GM21515 (cell line): ENCODE results near the gene MACROD2.

Experiments
- ATAC-seq: cut with Tn5 transposase; IDR thresholded peaks from one replicate; pipeline ENCODE4 v1.9.1; 2021; ENCODE audit not compliant: unreplicated experiment

The MACROD2 gene

DNA sequence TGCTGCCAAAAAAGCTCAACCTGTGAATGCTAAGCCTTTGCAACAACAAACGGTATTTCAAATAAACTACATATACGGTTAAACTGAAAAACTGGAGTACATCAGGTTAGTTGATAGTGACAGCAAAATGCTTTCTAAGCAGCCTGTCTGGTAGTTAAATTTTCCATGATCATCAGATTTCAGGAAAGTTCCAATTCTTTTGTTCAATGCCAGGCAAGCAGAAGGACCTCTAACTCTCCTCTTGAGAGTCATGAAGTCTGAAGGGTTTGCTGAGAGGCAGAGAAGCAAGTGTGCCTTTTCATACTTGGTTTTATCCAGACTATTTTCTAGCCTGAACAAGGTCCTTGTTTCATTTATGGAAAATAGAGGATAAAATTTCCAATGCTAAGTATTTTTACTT, 337.6 kb downstream of the MACROD2 start:
- no peak for ATAC-seq

GRCh38 chr20:14333721-14334120, 338.4 kb downstream of the MACROD2 start:
- ATAC-seq, result no peak

DNA sequence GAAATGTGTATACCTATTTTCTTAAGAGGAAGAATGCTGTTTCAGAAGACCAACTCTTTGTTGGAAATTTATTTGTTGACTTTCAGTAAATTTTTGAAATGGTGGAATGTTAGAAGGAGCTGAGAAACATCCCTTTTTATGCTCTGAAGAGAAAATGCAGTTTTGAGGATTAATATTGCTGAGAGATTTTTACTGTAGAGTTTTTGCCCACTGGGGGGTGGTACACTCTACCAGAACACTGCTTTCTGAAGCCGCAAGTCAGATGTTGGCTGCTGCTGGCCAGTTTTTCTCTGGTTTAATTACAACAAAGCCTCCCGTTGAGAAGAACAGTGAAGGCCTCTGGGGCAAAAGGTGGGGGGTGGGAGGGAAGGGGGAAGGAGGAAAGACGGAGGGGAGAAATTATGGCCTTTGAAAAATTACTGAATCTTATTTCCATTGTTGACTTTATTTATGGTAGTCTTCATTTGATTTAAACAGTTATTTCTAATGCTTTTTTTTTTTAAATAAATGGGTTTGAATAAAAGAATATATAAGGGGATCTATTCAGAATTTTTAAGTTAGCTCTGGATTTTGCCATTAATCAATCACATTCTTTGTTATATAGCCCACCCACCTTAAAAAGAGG, 339.1 kb downstream of the MACROD2 start:
- no peak for ATAC-seq

GRCh38 chr20:14335052-14335451, 339.7 kb downstream of the MACROD2 start:
- no peak for ATAC-seq

DNA sequence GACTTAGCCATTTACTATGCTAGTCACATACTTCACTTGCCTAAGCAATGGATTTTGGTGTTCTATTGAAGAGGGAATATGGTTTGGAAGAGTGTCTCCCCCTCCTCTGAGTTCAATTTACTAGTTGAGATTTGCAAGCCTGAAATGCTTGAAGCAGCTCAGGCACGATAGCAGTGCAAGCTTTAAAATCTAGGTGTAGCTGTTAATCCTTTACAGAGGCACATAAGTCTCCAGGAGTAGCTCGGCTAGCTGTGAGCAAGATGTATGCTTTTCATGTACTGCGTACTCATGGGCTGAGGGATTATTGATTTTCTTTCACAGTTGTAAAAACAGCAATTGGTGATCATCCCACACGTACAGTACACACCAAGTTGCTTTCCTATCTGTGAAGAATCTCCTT, 341.4 kb downstream of the MACROD2 start:
- no peak for ATAC-seq

- peak; percentile 96 for ATAC-seq
Observed at GRCh38 chr20:14337400-14338171, 342.3 kb downstream of the MACROD2 start, which contains the start of gene FLRT3. Gene FLRT3 (minus strand): TSS chr20:14337612. CDS start chr20:14327506, 10,106 bp downstream.

- ATAC-seq, result no peak
Observed at GRCh38 chr20:14341801-14342200, 346.5 kb downstream of the MACROD2 start.

DNA sequence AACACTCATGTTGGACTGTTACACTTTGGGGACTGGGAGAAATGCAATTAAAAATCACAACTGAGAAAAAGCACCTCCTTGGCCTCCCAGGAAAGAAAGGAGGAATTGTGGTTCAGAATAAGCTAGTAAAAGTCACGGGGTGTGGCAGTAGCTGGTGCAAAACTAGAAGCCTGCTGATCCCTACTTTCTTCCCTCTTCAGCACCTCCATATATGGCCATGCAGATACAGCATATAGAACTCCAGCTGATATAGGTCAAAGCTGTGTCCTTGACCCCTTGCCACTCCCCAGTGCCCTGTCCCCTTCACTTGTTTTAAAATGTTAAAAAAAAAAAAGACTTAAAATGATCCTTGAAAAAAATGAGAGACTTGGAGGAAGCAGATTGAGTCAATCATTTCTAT, 347.6 kb downstream of the MACROD2 start:
- no peak for ATAC-seq

DNA sequence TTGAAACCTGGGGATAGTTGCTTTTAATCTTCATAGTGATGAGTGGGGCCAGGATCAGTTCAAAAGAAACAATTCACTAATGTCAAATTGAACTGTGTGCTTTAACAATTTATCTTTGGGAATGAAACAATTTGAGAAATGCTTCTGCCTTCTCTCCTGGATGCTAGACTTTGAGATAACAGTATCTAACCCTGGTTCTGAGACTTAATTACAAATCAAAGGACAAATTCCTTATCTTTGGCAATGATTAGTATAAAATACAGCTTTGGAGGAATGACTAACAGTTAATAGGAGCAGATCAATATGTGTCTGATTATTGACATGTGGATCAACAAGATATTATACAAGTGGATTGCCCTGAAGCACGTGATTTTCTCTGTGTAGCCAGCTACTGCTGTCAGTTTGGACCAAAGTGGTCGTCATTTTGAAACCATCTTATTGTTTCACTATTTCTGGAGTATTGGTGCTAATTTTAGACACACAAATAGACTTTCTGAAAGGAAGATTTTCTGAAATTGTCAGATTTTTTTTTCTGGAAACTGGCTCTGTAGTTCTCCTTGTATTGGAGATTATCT, 348.3 kb downstream of the MACROD2 start:
- no peak for ATAC-seq

- ATAC-seq, result no peak
Observed at GRCh38 chr20:14344746-14345145, 349.4 kb downstream of the MACROD2 start.

GRCh38 chr20:14355791-14356190, 360.5 kb downstream of the MACROD2 start:
- no peak for ATAC-seq

DNA sequence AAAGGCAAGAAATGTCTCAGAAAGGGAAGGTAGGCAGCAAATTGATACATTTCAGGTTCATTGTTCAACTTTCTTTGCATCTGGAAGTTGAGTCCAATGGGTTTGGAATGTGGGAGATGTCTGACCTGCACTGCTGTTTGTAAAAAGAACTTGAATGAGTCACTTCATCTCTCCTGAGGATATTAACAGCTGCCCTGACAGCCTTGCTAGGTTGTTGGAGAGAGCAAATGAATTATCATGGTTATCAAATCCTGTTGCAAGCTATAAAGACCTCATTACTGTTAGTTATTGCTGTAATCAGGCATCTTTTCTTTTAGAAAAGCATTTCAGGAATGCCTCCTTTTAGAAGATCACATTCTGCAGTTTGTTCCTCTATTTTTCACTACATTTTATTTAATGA, 365.1 kb downstream of the MACROD2 start:
- no peak for ATAC-seq

GRCh38 chr20:14361509-14362345, 366.4 kb downstream of the MACROD2 start:
- ATAC-seq, result no peak

DNA sequence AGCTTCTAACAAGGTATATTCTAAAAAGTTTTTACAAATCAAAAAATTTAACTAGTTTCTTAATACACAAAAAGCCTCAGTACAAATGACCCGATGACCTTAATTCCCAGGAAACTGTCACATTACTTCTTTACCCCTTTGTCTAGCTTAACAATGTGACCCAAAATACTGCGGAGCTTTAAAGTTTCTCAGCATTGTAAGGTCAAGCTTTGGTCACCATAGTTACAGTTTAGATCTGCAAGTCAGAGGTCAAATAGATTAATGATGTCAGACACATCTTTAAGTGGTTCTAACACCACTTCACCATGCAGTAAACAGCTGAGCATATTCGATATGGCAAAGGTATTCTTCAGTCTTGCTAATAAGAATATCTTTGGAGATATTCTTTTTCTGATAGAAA, 378.9 kb downstream of the MACROD2 start:
- no peak for ATAC-seq

GRCh38 chr20:14375416-14375985, 380.2 kb downstream of the MACROD2 start:
- ATAC-seq, result no peak

- ATAC-seq, result no peak
Observed at GRCh38 chr20:14378326-14378725, 383.0 kb downstream of the MACROD2 start.

DNA sequence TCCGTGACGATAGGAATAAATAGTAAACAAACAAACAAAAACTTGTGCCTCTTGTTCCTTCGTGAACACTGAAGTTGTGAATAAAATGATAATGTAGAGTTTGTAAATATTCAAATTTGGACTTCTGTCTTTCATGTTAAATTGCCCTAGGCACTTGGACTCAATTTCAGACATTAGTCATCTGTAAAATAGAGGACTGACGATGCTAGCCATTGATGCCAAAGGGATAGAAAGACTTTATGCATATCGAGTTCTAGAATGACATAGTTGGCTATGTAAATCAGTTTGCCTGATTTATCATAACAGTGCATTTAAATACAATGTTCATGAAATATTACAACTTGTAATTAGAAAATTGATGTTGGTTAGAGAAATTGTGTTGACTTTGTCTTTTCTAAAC, 388.0 kb downstream of the MACROD2 start:
- no peak for ATAC-seq

DNA sequence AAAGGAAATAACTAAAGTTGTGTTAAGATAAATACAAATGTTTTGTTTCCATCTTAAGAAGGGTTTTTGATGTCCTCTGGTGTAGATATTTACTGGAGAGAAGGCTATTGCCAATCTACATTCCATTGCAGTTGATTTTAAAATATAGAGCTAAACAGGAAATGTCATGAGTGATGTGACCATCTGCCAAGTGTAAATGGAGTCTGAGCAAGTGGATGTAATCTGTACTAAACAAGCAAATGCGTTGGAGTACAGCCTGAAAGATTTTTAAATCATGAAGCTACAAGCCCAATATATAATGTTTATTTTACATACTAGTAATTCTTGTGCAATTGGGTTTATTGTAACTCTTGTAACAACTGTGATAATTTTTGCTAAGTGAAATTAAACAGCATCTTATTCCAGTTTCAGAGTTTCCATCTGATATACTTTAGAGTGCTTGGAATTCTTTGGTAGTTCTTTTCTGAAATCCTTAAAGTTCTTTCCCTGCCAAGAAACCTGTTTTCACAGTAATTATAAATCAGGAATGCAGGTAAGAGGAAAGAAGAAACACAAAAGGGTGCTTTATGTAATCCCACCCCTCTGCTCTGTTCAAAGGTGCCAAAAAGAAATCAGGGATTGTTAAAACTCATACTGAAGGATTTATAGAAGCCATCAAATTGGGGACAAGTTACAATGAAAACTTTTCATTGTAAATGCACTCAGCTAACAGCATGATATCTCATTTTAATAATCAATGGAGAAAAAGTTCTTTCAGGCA, 389.3 kb downstream of the MACROD2 start:
- ATAC-seq, result no peak

DNA sequence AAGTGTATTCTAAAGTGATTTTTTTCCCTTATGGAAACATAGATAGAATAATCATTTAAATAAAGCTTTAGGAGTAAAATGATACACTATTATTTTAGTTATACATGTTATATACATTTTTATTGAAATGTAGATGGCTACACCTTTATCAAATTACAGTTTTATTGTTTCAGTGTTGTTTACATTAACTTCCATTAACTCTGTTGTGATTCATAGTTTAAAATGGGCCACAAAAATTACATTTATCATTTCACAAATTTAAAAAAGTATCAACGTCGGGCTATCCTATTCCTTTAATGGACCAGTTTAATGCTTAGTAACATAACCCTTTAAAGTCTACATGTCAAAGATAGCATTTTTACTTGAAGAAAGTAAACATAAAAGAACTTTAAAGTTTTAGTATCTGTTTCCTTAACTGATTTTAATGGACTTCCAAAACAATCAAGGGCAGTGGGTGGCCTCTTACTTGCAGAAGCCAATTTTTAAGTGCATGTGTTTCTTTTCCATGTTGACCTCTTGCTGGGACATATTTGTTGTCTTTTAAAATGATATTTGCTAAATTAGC, 389.9 kb downstream of the MACROD2 start:
- ATAC-seq, result no peak

GRCh38 chr20:14386726-14387125, 391.4 kb downstream of the MACROD2 start:
- no peak for ATAC-seq
